Measurements from ENCODE around the gene ROM1.

Gene ROM1, protein sequence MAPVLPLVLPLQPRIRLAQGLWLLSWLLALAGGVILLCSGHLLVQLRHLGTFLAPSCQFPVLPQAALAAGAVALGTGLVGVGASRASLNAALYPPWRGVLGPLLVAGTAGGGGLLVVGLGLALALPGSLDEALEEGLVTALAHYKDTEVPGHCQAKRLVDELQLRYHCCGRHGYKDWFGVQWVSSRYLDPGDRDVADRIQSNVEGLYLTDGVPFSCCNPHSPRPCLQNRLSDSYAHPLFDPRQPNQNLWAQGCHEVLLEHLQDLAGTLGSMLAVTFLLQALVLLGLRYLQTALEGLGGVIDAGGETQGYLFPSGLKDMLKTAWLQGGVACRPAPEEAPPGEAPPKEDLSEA
- long read RNA-seq, partial matches to known transcripts, result 0 of 1 reads
- long read RNA-seq, other reads (novel, unspliced or antisense), result 1 of 1 reads

DNA sequence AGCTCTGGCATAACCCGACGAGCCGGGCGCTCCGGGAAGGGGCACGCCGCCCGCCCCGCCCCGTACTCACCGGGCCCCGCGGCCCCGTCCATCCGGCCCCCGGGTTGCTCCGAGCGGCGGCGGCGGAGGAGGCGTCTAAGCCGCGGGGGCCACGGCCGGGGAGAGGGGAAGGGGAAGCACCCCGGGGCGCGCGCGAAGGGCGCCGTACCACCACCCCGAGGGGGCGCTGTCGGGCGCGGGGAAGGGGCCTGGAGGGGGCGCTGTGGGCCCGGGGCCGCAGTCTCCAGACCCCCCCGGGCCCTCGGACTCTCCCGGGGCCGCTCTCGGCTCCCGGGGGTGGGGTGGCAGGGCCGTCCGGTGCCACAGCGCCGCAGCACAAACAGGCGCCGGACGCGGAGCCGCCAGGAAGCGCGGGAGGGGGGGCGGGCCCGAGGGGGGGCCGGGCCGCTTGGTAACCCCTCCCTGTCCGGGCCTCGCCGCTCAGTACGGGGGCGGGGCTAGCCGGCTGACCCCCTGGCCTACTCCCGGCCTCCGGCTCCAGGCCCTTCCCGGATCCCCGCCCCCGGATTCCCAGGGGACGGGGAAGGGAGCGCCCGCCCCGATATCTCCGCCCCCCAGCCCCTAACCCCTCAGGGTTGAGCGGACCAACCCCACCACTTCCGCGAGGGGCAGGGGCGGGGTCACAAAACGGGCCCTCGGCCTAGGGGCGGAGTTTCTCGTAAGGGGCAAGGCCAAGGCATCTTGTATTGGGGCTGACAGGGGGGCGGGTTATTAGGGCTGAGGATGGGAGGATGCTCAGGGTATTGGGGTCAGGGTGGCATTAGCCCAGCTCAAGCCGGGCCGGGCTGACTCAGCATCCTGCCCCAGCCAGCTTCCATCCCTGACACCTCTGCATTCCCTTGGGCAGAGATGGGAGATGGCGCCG, at the start of gene ROM1, which contains the start of gene EML3:
Gene ROM1 (plus strand): TSS at position 892 of the 925 bp plus-strand sequence. CDS start 25 bp downstream, at position 917.
Gene EML3 (minus strand): TSS at position 410 of the 925 bp plus-strand sequence. CDS start 318 bp downstream, at position 92.
- Histone ChIP-seq H3K27ac (replicated peaks) (peak within 1 kb of the TSS; percentile 76), H3K27me3 (ENCODE audit: insufficient read depth, poor library complexity, severe bottlenecking) (no peaks in the 10 kb centered on the region), H3K4me3 (replicated peaks; ENCODE audit: insufficient read depth, low read length) (peak within 1 kb of the TSS; percentile 78)
- TF ChIP-seq POLR2AphosphoS5 (IDR thresholded peaks at IDR 0.05; ENCODE audit: low read depth) (no peak), GABPA (IDR thresholded peaks at IDR 0.05; ENCODE audit: low read depth) (no peak), SPI1 (IDR thresholded peaks at IDR 0.05; ENCODE audit: borderline replicate concordance, low read depth) (peak; percentile 12; the same call in 1 of the 2 replicates)
- TF ChIP-seq, protein P1, sequence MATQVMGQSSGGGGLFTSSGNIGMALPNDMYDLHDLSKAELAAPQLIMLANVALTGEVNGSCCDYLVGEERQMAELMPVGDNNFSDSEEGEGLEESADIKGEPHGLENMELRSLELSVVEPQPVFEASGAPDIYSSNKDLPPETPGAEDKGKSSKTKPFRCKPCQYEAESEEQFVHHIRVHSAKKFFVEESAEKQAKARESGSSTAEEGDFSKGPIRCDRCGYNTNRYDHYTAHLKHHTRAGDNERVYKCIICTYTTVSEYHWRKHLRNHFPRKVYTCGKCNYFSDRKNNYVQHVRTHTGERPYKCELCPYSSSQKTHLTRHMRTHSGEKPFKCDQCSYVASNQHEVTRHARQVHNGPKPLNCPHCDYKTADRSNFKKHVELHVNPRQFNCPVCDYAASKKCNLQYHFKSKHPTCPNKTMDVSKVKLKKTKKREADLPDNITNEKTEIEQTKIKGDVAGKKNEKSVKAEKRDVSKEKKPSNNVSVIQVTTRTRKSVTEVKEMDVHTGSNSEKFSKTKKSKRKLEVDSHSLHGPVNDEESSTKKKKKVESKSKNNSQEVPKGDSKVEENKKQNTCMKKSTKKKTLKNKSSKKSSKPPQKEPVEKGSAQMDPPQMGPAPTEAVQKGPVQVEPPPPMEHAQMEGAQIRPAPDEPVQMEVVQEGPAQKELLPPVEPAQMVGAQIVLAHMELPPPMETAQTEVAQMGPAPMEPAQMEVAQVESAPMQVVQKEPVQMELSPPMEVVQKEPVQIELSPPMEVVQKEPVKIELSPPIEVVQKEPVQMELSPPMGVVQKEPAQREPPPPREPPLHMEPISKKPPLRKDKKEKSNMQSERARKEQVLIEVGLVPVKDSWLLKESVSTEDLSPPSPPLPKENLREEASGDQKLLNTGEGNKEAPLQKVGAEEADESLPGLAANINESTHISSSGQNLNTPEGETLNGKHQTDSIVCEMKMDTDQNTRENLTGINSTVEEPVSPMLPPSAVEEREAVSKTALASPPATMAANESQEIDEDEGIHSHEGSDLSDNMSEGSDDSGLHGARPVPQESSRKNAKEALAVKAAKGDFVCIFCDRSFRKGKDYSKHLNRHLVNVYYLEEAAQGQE (IDR thresholded peaks at IDR 0.05; ENCODE audit: insufficient replicate concordance, low read depth), result no peak
- TF ChIP-seq, protein P2, sequence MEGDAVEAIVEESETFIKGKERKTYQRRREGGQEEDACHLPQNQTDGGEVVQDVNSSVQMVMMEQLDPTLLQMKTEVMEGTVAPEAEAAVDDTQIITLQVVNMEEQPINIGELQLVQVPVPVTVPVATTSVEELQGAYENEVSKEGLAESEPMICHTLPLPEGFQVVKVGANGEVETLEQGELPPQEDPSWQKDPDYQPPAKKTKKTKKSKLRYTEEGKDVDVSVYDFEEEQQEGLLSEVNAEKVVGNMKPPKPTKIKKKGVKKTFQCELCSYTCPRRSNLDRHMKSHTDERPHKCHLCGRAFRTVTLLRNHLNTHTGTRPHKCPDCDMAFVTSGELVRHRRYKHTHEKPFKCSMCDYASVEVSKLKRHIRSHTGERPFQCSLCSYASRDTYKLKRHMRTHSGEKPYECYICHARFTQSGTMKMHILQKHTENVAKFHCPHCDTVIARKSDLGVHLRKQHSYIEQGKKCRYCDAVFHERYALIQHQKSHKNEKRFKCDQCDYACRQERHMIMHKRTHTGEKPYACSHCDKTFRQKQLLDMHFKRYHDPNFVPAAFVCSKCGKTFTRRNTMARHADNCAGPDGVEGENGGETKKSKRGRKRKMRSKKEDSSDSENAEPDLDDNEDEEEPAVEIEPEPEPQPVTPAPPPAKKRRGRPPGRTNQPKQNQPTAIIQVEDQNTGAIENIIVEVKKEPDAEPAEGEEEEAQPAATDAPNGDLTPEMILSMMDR (IDR thresholded peaks at IDR 0.05; ENCODE audit: insufficient read depth, low read length), result peak; percentile 67
- DNase-seq (ENCODE audit: low read depth in 1 of 2, low spot score in 1 of 2), result peak; percentile 76 to 83

DNA sequence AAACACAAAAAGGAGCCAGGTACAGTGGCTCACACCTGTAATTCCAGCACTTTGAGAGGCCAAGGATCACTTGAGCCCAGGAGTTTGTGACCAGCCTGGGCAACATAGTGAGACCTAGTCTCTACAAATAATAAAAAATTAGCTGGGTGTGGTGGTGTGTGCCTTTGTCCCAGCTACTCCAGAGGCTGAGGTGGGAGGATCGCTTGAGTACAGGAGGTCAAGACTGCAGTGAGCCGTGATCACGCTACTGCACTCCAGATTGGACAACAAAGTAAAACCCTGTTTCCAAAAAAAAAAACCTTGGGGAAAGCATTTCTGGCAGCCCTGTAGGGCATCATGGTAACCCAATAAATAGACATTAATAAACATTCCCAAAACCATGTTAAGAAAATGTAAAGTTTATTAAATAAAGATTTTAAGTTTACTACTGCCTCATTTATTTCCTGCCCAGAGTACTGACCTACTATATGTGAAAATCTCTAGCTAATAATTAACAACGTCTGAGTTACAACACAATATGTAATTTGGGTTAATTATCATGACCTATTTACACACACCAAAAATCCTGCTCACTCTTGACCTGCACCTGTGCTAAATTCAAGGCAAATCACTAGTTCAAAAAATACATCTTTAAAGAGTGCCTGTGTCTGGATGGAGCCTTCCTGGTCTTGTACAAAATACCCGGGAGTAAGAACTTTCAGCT, 47.8 kb upstream of the ROM1 start:
- DNase-seq (ENCODE audit: low read depth in 1 of 2, low spot score in 1 of 2), result no peak
- peak overlapping the region; percentile 25 for H3K27ac ChIP-seq (replicated peaks)
- H3K4me3 ChIP-seq (replicated peaks; ENCODE audit: insufficient read depth, low read length), result no peak overlapping the region
- H3K27me3 ChIP-seq (ENCODE audit: insufficient read depth, poor library complexity, severe bottlenecking), result no peaks in the 10 kb centered on the region
- TF ChIP-seq SPI1 (IDR thresholded peaks at IDR 0.05; ENCODE audit: borderline replicate concordance, low read depth) (no peak), GABPA (IDR thresholded peaks at IDR 0.05; ENCODE audit: low read depth) (no peak), POLR2AphosphoS5 (IDR thresholded peaks at IDR 0.05; ENCODE audit: low read depth) (no peak)
- TF ChIP-seq, protein P2 (IDR thresholded peaks at IDR 0.05; ENCODE audit: insufficient read depth, low read length), result no peak
- TF ChIP-seq, protein P1 (IDR thresholded peaks at IDR 0.05; ENCODE audit: insufficient replicate concordance, low read depth), result no peak

DNA sequence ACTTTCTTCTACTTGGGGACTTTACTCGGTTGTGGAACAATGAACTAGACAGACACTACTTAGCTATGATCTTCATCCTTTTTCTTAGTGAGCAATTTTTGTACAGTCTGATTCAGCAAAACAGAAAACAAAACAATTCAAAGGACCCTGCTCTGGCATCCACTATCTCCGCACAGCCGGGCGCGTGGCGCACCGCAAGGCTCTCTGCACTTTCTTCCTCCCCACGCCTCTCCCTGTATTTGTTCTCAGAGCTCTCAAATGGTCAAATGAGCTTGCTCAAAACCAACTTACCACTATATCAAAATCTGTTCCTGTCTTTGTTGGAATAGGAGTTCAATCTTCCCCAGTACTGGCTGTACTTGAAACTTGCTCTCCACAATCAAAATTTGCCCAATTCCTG, 46.8 kb upstream of the ROM1 start:
- Histone ChIP-seq H3K4me3 (replicated peaks; ENCODE audit: insufficient read depth, low read length) (no peak overlapping the region), H3K27me3 (ENCODE audit: insufficient read depth, poor library complexity, severe bottlenecking) (no peaks in the 10 kb centered on the region), H3K27ac (replicated peaks) (peak overlapping the region; percentile 25)
- DNase-seq (ENCODE audit: low read depth in 1 of 2, low spot score in 1 of 2), result no peak
- TF ChIP-seq, protein P1 (IDR thresholded peaks at IDR 0.05; ENCODE audit: insufficient replicate concordance, low read depth), result no peak
- no peak for TF ChIP-seq SPI1 (IDR thresholded peaks at IDR 0.05; ENCODE audit: borderline replicate concordance, low read depth)
- no peak for TF ChIP-seq POLR2AphosphoS5 (IDR thresholded peaks at IDR 0.05; ENCODE audit: low read depth)
- TF ChIP-seq, protein P2 (IDR thresholded peaks at IDR 0.05; ENCODE audit: insufficient read depth, low read length), result no peak

Data from HL-60 (cell line).